ENCODE results near the gene CCDC194. TPM values are rescaled to one million over a fixed set of nuclear protein-coding genes. Genes with fewer than 3 reads are reported as not detected.

The CCDC194 gene
- total and polyA plus RNA-seq, 2 of the 13 experiments (the other 11 are each of a cell fraction or from before 2014, with no cell fraction given), result 0.13 to 0.21 TPM

- TF ChIP-seq, protein P1, sequence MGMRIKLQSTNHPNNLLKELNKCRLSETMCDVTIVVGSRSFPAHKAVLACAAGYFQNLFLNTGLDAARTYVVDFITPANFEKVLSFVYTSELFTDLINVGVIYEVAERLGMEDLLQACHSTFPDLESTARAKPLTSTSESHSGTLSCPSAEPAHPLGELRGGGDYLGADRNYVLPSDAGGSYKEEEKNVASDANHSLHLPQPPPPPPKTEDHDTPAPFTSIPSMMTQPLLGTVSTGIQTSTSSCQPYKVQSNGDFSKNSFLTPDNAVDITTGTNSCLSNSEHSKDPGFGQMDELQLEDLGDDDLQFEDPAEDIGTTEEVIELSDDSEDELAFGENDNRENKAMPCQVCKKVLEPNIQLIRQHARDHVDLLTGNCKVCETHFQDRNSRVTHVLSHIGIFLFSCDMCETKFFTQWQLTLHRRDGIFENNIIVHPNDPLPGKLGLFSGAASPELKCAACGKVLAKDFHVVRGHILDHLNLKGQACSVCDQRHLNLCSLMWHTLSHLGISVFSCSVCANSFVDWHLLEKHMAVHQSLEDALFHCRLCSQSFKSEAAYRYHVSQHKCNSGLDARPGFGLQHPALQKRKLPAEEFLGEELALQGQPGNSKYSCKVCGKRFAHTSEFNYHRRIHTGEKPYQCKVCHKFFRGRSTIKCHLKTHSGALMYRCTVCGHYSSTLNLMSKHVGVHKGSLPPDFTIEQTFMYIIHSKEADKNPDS (CRISPR knock-in tag; IDR thresholded peaks at IDR 0.05), result no peak
- TF ChIP-seq, protein P2, sequence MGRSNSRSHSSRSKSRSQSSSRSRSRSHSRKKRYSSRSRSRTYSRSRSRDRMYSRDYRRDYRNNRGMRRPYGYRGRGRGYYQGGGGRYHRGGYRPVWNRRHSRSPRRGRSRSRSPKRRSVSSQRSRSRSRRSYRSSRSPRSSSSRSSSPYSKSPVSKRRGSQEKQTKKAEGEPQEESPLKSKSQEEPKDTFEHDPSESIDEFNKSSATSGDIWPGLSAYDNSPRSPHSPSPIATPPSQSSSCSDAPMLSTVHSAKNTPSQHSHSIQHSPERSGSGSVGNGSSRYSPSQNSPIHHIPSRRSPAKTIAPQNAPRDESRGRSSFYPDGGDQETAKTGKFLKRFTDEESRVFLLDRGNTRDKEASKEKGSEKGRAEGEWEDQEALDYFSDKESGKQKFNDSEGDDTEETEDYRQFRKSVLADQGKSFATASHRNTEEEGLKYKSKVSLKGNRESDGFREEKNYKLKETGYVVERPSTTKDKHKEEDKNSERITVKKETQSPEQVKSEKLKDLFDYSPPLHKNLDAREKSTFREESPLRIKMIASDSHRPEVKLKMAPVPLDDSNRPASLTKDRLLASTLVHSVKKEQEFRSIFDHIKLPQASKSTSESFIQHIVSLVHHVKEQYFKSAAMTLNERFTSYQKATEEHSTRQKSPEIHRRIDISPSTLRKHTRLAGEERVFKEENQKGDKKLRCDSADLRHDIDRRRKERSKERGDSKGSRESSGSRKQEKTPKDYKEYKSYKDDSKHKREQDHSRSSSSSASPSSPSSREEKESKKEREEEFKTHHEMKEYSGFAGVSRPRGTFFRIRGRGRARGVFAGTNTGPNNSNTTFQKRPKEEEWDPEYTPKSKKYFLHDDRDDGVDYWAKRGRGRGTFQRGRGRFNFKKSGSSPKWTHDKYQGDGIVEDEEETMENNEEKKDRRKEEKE (IDR thresholded peaks at IDR 0.05), result no peak
- TF ChIP-seq, protein P3, sequence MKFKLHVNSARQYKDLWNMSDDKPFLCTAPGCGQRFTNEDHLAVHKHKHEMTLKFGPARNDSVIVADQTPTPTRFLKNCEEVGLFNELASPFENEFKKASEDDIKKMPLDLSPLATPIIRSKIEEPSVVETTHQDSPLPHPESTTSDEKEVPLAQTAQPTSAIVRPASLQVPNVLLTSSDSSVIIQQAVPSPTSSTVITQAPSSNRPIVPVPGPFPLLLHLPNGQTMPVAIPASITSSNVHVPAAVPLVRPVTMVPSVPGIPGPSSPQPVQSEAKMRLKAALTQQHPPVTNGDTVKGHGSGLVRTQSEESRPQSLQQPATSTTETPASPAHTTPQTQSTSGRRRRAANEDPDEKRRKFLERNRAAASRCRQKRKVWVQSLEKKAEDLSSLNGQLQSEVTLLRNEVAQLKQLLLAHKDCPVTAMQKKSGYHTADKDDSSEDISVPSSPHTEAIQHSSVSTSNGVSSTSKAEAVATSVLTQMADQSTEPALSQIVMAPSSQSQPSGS (CRISPR knock-in tag; IDR thresholded peaks at IDR 0.05), result no peak
- TF ChIP-seq ZBTB46 (CRISPR knock-in tag; IDR thresholded peaks at IDR 0.05; ENCODE audit: borderline replicate concordance) (no peak), RBM22 (optimal IDR thresholded peaks at IDR 0.05; ENCODE audit: low read length) (no peak), NFYC (CRISPR knock-in tag; IDR thresholded peaks at IDR 0.05) (no peak), HMGA1 (CRISPR knock-in tag; conservative IDR thresholded peaks at IDR 0.05) (no peak), MXD3 (CRISPR knock-in tag; IDR thresholded peaks at IDR 0.05) (no peak)
Observed at GRCh38 chr19:17415121-17415520, 21.1 kb upstream of the CCDC194 start (continued).
